Measurements from ENCODE around the gene BNIPL. TPM values are rescaled to one million over a fixed set of nuclear protein-coding genes. Genes with fewer than 3 reads are reported as not detected.

Gene BNIPL
- total RNA-seq, 4 donors from 2014 or later: 220 to 297 (median 254) TPM

GRCh38 chr1:151012684-151013471, 23.5 kb upstream of the BNIPL start:
- 93 to 96% methylated on average over 14 of the region's 14 CpGs for WGBS, 2 donors
- no peak for TF ChIP-seq CTCF (IDR thresholded peaks at IDR 0.05)
- TF ChIP-seq POLR2A (IDR thresholded peaks at IDR 0.05): no peak
- intact Hi-C loops (cut with DNase I; ENCODE audit: low total_unique reads): no loop called here
- DNase-seq (ENCODE audit: low spot score in 2 of 2): no peak
- H3K4me3 ChIP-seq (ENCODE audit: low read depth, poor library complexity, severe bottlenecking): no peak overlapping the region

DNA sequence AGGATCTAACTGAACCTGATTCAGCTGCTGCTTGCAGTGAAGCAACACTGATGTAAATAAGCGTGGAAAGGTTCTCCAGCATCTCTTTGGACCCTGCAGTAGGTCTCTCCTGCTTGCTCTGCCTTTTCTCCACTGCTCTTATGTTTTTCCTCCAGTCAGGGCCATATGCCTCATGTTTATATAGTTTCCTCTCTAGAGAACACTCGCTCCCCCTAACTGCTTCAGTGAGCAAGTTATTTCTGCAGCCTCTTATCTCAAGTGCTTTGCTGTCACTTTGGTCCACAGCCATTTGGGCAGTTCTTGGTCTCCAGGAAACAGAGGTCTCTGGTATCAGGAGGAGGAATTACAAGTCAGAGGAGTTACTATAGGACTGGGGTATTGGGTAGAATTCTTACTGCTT, 22.9 kb upstream of the BNIPL start:
- H3K4me3 ChIP-seq (ENCODE audit: low read depth, poor library complexity, severe bottlenecking): no peak overlapping the region
- 78 to 81% methylated on average over 2 of the region's 2 CpGs for WGBS, 2 donors
- intact Hi-C loops (cut with DNase I; ENCODE audit: low total_unique reads): no loop called here
- TF ChIP-seq POLR2A (IDR thresholded peaks at IDR 0.05) (no peak), CTCF (IDR thresholded peaks at IDR 0.05) (no peak)
- DNase-seq (ENCODE audit: low spot score in 2 of 2): no peak

- DNase-seq (ENCODE audit: low spot score in 2 of 2): peak; percentile 73 to 93
- no peak overlapping the region for H3K4me3 ChIP-seq (ENCODE audit: low read depth, poor library complexity, severe bottlenecking)
- intact Hi-C loops (cut with DNase I; ENCODE audit: low total_unique reads): loop anchor here (5.0 kb wide), 1 partner anchor 133 kb away; the partner anchor contains the start of gene TNFAIP8L2
- 23 to 26% methylated on average over 6 of the region's 6 CpGs for WGBS, 2 donors
- no peak for TF ChIP-seq POLR2A (IDR thresholded peaks at IDR 0.05)
- peak in 1 of 3 donors; percentile 13 for TF ChIP-seq CTCF (IDR thresholded peaks at IDR 0.05)
Observed at GRCh38 chr1:151024540-151025146, 11.7 kb upstream of the BNIPL start.

GRCh38 chr1:151026460-151026859, 9.9 kb upstream of the BNIPL start:
- TF ChIP-seq CTCF (IDR thresholded peaks at IDR 0.05): no peak
- no peak for TF ChIP-seq POLR2A (IDR thresholded peaks at IDR 0.05)
- intact Hi-C loops (cut with DNase I; ENCODE audit: low total_unique reads): no loop called here
- H3K4me3 ChIP-seq (ENCODE audit: low read depth, poor library complexity, severe bottlenecking): no peak overlapping the region
- DNase-seq (ENCODE audit: low spot score in 2 of 2): no peak

DNA sequence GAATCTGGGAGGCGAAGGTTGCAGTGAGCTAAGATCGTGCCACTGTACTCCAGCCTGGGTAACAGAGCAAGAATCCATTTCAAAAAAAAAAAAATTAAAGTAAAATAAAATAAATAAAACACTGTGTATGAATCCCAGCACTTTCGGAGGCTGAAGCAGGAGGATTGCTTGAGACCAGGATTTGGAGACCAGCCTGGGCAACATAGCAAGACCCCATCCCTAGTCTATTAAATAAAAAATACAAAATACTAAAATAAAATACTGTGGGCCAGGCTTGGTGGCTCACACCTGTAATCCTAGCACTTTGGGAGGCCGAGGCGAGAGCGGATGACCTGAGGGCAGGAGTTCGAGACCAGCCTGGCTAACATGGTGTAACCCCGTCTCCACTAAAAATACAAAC, 4.2 kb upstream of the BNIPL start:
- H3K4me3 ChIP-seq (ENCODE audit: low read depth, poor library complexity, severe bottlenecking): no peak overlapping the region
- TF ChIP-seq CTCF (IDR thresholded peaks at IDR 0.05): no peak
- TF ChIP-seq POLR2A (IDR thresholded peaks at IDR 0.05): no peak
- intact Hi-C loops (cut with DNase I; ENCODE audit: low total_unique reads): no loop called here
- 97 to 98% methylated on average over 8 of the region's 8 CpGs for WGBS, 2 donors
- no peak for DNase-seq (ENCODE audit: low spot score in 2 of 2)
